Activated gamma-delta T cell treated with anti-CD3 and anti-CD28 coated beads, Interleukin-2, amount 50 U/mL, for 16 hours (primary cell): ENCODE measurements around the gene FAM107B.

Source experiments
- DNase-seq: peaks from one replicate; pipeline ENCODE4 v3.0.0-alpha.2; 2020; ENCODE audit warnings: low read depth

FAM107B gene

GRCh38 chr10:14578060-14578952 is 196.4 kb downstream of the FAM107B start:
- DNase-seq: no peak

- no peak for DNase-seq
These were observed 199.8 kb downstream of the FAM107B start for GRCh38 chr10:14574885-14575284.

DNA sequence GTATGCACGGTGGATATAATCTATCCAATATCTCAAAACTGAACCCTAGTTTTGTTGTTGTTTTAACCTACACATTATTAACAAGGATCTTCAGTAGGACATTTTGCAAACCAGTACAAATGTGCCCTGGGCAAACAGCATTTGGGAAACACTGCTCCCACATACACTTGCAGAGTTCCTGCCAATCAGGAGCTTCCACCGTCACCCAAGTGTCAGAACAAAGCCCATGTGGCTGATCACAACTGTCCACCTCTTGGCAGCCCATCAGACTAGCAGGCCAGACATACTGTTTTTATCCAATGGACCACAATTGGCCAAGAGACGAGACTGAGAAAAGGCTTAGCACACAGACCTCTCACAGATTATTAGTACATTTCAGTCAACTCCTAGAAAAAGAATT is 200.4 kb downstream of the FAM107B start:
- DNase-seq: no peak

DNA sequence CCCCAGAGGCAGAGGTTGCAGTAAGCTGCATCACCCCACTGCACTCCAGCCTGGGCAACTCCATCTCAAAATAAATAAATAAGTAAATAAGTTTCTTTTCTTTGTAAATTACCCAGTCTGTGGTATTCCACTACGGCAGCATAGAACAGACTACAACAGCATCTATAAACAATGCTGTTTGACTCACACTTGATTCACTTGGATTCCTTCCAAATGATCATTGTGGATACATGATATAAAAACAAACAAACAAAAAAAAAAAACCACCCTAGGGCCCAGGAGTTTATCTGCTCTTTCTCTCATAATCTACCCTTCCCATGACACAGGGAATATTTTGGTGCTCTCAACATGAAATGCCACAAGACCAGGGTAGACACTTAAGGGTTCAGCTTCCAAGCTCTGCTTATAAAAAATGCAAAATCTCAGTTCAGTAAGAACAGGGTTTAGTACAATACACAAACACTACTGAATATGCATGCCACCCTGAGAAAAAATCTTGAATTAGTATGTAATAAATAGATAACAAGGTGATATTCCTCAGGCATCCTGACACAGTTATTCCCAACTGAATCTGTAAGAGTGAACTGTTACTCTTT is 200.9 kb downstream of the FAM107B start:
- DNase-seq: no peak

DNA sequence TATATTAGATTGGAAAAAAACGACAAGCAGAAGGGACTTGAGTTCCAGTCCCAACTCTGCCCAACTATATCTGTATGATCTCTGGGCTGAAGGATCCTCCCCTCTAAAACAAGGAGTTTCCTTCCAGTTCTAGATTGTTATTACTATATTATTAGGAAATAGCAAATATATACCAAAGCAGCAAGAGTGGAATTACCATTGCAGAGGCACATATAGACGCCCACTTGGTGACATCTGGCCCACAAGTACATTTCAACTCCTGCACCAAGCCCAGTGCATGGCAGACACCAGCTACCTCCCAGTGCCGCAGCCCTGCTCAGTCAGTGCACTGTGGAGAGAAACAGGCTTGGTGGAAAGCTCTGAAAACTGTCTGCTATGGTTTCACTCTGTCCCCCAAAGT is 201.9 kb downstream of the FAM107B start:
- no peak for DNase-seq

GRCh38 chr10:14571866-14572507 is 202.7 kb downstream of the FAM107B start:
- DNase-seq: no peak

- no peak for DNase-seq
These were observed 203.9 kb downstream of the FAM107B start for GRCh38 chr10:14570800-14571199.

DNA sequence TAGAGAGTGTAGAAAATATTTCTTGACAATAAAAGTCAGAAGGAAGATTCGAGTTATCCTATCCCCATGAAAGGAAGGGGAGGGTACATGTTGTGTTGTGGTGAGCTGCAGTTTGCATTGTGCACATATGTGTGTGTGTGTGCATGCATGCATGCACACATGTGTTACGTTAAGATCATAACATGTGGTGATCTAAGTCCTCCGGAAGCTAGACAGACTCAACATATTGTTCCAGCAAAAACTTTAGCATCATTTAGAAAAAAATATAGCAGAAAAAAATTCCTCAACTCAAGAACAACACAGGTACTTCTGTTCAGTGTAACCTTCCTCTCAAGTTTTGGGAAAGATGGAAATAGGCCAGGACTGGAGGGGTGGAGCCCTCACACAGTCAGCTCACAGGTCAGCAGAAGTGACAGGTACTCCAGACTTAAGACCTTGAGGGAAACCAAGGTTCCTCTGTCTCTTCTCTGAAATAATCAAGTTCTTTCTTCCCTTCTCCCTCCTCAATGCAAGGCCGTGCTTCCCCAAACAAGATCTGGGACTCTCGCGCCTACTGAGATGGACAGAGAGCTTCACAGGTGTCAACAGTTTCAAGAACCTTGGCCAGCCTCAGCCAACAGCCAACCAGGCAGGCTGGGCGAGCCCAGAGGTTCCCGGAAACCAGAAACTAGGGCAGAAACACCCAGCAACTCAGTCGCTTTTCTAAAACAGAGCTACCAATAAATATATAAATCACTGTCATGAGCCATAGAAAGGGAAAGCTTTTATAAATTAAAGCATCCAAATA is 205.2 kb downstream of the FAM107B start:
- DNase-seq: no peak

DNA sequence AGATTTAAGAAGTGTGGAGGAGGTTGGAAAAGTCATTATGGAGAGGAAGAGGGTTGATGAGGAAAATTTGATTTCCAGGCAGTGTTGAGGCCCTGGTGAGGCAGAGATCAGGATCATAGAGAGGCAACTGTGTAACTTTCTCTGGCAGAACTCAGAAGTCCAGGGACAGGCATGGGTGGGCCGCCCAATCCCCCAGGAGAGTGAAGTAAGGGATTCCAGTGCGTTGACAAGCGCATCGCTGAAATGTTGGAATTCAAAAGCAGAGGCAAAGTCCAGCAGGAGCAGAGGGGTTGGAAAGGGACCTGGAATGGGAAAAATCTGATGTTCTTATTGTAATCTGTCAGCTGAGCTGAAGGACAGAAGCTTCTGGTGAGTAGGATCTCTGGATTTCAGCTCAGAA is 207.3 kb downstream of the FAM107B start:
- DNase-seq: no peak

DNA sequence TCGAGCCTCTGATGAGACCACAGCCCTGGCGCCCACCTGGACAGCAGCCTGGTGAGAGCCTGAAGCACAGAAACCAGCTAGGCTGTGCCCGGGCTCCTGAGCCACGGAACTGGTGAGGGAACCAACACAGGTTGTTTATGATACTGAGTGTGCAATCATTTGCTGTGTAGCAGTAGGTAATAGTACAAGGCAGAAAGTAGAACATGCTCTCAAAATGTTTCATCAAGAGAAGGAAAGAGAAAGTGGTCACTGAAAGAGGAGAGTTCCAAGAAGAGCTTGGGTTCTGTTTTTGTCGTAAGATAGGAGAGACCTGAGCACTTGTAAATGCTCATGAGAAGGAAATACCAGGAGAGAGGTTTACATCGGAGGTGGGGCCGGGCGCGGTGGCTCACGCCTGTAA is 208.2 kb downstream of the FAM107B start:
- DNase-seq: no peak

- no peak for DNase-seq
These were observed 209.5 kb downstream of the FAM107B start for GRCh38 chr10:14565199-14565598.

DNA sequence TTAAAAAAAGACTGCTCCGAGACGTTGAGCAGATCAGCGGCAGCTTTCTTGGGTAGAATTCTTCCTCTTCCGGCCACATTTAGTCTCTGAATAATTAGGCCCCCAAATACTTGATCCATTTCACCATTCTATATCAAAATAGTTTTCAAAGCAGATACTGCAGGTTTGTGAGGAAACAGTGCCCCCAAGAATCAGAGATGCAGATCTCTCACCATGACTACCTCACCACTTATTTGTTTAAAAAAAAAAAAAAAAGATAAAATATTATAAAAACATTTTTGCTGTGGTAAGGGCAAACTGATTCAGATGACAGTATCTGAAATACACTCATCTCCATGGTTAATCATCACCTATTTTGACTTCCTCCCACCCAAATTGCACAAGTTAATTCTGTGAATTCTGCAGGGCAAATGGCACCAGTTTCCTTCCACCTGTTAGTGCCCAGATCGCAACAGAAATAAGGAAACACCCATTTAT is 210.4 kb downstream of the FAM107B start:
- DNase-seq: no peak

DNA sequence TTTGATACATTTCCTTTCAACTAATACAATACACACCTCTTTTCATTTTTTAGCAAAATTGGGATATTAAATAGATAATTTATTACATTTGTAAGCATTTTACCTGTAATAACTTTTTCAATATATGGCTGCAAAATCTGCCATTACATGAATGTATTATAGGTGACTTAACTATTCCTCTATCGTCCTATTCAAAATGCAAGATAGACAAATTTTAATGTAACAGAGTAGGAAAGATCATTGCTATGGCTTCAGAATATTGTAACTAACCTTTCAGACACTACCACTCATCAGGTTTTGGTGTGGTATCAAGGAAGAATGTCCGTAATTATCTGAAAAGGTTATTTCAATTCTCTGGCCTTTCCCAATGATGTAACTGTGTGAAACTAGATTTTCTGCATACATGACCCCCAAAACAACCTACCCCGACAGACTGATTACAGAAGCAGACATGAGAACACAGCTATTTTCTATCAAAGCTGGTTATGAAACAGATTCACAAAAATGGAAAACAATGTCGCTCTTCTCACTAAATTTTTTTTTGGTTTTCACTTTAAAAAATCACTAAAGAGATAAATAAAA is 211.2 kb downstream of the FAM107B start:
- DNase-seq: no peak

DNA sequence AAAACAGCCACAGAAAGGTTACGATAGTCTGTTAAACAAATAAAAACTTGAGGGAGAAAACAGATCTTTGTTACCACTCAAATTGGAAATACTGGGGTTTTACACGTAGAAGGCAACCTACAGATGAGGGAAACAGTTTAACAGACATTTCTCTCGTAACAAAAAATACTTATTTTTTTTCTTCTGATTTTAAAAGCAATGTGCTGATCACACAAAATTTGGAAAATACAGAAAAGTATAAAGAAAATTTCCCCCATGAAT is 211.7 kb downstream of the FAM107B start:
- DNase-seq: no peak

DNA sequence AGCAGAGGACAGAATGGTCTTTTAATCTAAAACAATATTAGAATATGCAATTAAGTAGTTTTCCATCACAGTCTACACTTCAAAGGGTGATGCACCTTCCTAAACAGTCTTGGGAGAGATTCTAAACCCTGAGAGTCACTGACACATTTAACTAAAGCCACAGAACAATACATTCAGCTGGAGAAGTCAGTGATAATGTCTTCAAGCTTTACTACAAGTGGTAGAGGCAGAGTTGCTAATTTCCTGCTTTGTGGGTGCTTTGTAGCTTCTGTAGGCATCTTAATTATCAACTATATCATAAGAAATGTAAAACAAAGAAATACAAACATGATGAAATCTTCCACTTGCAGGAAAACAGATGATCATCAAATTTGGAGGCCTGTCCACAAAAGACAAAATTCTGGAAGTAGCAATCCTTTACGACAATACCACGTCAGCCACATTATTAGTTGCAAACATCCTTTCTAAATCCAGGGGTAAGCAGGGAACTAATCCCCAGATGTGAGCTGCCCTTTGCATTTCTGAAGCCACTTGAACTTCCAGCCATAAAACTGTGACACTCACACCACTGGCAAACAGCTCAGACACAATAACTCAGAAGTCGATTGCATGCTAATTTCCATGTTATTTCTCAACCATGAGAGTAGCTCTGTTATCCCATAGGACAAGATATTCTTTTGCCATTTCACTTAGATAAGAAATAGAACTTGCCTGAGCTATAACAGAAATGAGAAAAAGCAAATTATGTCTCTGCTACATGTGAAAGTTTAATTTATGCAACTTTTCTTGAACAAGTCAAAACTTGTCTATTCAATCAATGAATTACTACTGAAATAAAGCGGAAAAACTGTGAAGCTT is 212.2 kb downstream of the FAM107B start:
- no peak for DNase-seq

DNA sequence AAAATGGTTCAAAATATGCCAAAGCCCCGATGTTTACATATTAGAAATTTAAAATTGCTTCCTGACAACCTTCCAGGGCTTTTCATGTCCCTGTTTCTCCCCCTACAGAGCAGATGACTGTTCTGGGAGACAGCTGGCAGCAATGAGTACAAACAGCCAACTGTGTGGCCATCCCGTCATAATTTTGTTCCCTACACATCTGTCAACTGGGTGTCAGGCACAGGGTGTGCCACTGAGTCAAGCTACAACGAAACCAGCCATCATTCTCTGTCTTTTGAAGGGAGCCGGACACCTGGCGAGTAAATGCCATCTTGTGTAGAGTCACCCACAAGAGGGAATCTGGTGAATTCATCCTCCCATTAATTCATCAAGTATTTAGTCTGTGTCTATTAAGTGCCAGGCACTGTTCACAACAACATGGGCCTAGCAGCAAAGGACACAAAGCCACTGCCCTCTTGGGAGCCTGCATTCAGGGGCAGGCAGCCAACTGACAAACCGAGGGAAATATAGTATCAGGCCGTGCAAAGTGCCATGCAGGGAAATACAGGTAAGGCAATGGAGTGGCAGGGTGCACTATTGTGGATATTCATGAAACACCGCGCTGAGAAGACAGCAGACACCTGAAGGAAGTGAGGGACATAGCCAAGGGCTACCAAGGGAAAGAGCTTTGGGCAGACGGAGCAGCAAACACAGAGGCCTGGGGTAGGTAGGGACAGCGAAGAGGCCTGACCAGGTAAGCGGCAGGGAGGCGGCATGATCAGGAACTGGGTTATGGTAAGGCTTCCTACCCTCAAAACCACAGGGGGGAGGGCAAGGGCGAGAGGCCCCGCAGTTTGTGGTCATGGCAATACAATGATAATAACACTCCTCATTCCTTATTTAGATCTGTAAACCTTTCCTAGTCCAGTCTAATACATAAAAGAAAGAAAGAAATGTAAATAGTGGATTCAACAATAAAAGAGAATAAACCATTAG is 213.6 kb downstream of the FAM107B start:
- no peak for DNase-seq

- no peak for DNase-seq
These were observed 214.4 kb downstream of the FAM107B start for GRCh38 chr10:14560274-14560673.

- no peak for DNase-seq
These were observed 216.7 kb downstream of the FAM107B start for GRCh38 chr10:14558025-14558424.

DNA sequence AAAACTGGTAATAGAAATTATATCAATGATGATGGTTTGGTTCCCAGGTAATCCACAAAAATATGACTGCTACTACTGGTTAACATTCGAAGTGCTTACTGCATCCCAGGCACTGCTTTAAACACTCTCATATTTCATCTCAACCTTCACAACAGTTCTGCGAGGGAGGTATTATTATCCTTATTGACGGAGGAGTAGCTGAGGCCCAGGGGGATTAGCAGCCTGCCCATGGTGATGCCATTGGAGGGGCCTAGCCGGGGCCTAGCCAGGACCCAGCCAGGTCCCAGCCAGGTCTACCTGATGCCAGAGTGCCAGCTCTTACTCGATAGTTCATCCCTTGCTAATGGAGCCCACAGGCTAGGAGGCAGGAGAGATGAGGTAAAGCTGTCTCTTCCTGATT is 217.1 kb downstream of the FAM107B start:
- no peak for DNase-seq
